HG02571 (cell line): ENCODE data around the gene PTPRN2.

ENCODE experiments used
- ATAC-seq: cut with Tn5 transposase; IDR thresholded peaks from one replicate; pipeline ENCODE4 v1.9.1; 2021; ENCODE audit warnings: mild to moderate bottlenecking, moderate library complexity; ENCODE audit not compliant: unreplicated experiment

The PTPRN2 gene

GRCh38 chr7:158329014-158329610 is 258.5 kb downstream of the PTPRN2 start:
- no peak for ATAC-seq

GRCh38 chr7:158328376-158329013 is 259.1 kb downstream of the PTPRN2 start:
- no peak for ATAC-seq

- ATAC-seq: no peak
These were observed 259.9 kb downstream of the PTPRN2 start for GRCh38 chr7:158327571-158328180.

- ATAC-seq: no peak
These were observed 260.6 kb downstream of the PTPRN2 start for GRCh38 chr7:158327012-158327411.

GRCh38 chr7:158325530-158326381 is 261.9 kb downstream of the PTPRN2 start:
- ATAC-seq: no peak

GRCh38 chr7:158324397-158325360 is 262.9 kb downstream of the PTPRN2 start:
- no peak for ATAC-seq

GRCh38 chr7:158323741-158324396 is 263.8 kb downstream of the PTPRN2 start:
- no peak for ATAC-seq

- ATAC-seq: no peak
These were observed 264.8 kb downstream of the PTPRN2 start for GRCh38 chr7:158322616-158323530.

- ATAC-seq: no peak
These were observed 265.5 kb downstream of the PTPRN2 start for GRCh38 chr7:158321936-158322615.

GRCh38 chr7:158321056-158321700 is 266.4 kb downstream of the PTPRN2 start:
- ATAC-seq: no peak

GRCh38 chr7:158320328-158320727 is 267.3 kb downstream of the PTPRN2 start:
- no peak for ATAC-seq

GRCh38 chr7:158318511-158318913 is 269.1 kb downstream of the PTPRN2 start:
- ATAC-seq: no peak

- no peak for ATAC-seq
These were observed 270.1 kb downstream of the PTPRN2 start for GRCh38 chr7:158317238-158318205.

GRCh38 chr7:158316466-158317031 is 271.1 kb downstream of the PTPRN2 start:
- no peak for ATAC-seq

GRCh38 chr7:158315881-158316280 is 271.7 kb downstream of the PTPRN2 start:
- ATAC-seq: no peak

GRCh38 chr7:158315326-158315725 is 272.3 kb downstream of the PTPRN2 start:
- no peak for ATAC-seq
